Measurements from ENCODE around the gene SPECC1.
"Not testable (repeated sequence)": the region's sequence is repeated elsewhere in the genome, so short reads cannot be mapped to it uniquely, and the experiment has no call there.

Gene SPECC1

GRCh38 chr17:20282526-20283308, 273.6 kb downstream of the SPECC1 start:
- no peak for DNase-seq

DNA sequence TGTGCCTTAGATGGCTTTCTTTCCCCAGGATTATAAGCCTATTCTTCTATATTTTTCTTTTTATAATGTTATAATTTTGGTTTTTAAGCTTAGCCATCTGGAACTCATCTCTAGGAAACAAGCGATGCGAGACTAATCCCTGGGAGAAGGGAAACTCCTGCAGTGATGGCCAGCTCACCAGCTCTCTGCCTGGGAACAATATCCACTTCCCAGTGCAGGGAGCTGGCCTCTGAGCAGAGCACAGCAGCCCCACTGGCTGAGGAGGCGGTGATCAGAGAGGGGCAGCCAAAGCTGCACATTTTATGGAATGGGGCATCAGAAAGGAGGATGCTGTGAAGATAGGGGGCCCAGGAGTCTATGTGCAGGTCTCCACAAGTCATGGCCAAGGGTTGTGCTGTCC, 274.9 kb downstream of the SPECC1 start:
- no peak for DNase-seq

GRCh38 chr17:20284570-20285295, 275.6 kb downstream of the SPECC1 start:
- no peak for DNase-seq

DNA sequence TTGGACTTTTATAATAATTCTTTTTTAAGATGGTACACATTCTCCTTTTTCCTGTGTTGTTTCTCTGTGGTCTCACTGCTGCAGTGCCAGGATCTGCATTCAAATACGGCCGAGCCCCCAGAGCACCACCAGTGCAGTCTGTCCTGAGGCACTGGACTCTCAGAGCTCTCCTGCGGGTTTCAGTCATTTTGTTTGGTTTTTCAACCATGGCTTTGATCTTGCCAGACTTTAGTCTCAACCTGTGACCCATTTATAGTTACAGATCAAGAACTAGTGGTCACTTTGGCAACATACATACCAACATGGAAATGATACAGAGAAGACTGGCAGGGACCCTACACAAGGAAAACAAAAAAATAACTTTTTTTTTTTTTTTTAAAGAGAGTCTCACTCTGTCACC, 280.8 kb downstream of the SPECC1 start:
- DNase-seq: no peak

DNA sequence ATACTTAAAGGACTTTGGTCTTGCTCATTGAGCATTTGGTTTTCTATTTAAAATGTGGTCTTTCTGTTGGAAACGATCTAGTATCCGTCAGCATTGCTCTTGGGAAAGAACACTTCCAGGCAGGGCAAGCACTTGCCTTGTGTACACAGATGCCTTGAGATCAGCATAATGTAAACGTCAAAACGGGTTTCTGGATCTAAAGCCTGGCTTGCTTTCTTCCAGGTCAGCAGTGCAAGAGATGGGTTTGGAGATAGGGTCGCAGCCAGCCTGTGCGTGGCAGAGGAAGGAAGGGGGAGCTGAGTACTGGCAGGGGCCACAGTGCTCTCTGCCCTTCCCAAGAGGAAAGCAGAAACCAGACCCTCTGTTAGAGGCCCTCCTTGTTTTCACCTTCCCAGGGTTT, 282.7 kb downstream of the SPECC1 start:
- DNase-seq: no peak

- no peak for DNase-seq
Measured at GRCh38 chr17:20293501-20293900, 284.3 kb downstream of the SPECC1 start.

GRCh38 chr17:20294120-20294519, 285.0 kb downstream of the SPECC1 start:
- DNase-seq: no peak

DNA sequence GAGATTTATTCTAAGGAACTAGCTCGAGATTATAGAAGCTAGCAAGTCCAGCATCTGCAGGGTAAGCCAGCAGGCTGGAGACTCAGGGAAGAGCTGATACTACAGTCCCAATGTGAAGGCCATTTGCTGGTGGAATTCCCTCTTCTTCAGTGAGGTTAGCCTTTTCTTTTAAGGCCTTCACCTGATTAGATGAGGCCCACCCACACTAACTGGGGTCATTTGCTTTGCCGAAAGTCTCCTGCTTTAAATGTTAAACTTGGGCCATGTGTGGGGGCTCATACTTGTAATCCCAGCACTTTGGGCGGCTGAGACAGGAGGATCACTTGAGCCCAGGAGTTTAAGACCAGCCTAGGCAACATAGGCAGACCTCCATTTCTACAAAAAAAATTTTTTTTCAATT, 289.9 kb downstream of the SPECC1 start:
- DNase-seq: no peak

DNA sequence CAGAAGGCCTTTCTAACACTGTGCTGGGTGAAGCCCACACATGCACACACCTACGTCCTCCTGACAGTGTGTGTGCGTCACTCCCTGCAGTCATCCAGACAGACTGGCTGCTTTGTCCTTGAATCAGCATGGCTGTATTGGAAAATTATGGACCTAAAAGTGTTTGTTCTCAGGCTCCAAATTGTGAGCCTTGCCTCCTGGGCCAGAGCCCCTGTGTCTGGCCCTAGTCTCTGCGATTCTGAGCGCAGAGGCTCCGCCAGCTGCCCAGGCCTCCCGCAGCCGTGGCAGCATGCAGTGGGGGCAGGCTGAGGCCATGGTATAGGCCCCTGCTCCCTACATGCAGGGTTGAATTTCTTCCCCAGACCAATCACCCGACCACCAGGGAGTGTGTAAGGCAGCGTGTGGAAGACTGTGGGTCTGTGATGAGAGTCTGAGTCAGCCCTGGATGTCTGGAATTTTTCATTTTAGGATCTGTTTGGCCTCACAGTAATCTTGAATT, 291.3 kb downstream of the SPECC1 start:
- DNase-seq: no peak

- DNase-seq: no peak
Measured at GRCh38 chr17:20302246-20302917, 293.2 kb downstream of the SPECC1 start.

GRCh38 chr17:20304961-20305360, 295.8 kb downstream of the SPECC1 start:
- no peak for DNase-seq

DNA sequence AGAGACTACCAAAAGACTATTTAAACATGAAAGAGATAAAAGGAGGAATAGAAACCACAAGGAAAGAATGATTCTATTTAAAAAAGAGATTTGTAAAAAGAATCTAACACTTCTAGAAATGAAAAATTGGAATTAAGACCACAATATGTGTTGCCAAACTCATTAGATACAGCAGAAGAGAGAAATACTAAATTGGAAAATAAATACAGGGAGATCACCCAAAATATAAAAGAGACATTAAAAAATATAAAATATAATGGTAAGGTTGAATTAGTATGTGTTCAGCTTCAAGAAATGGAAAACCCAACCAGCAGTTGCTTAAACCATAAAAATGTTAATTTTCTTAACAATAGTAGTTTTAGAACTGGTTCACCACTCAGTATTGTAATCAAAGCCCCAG, 297.8 kb downstream of the SPECC1 start:
- DNase-seq: no peak

- DNase-seq: no peak
Measured at GRCh38 chr17:20307326-20307910, 298.3 kb downstream of the SPECC1 start.

- DNase-seq: no peak
Measured at GRCh38 chr17:20310481-20310880, 301.3 kb downstream of the SPECC1 start.

DNA sequence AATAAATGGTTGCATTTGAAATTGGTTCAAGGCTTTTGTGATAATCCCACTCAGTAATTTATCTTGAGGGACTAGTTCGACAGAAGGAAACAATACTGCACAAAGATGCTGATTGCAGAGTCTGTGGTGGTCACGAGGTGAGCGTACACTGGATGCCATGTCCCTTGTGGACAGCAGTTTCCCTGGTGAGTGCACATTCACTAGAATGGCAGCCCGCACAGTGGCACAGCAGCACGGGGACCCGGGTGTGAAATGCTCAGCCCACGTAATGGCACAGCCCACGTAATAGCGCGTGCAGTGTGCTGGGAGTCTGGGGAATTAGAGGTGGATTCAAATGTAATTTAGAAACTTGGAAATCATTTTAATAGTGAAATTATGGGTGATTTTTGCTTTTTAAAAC, 304.1 kb downstream of the SPECC1 start:
- DNase-seq: no peak

DNA sequence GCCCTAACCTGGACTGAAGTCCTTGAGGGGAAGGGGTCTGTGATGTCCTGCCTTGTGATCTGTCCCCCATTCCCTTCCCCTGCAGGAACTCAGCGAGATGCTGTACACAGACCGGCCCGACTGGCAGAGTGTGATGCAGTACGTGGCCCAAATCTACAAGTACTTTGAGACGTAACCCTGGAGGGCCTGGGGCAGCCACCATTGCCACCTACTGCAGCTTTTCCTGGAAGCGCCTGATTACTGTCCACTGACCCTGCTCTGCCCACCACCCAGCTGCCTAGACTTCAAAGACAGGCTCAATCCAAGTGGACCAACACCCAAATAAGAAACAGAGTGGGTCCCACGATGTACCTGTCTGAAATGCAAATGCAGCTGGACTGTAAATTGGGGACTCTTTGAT, 304.7 kb downstream of the SPECC1 start:
- DNase-seq: no peak

DNA sequence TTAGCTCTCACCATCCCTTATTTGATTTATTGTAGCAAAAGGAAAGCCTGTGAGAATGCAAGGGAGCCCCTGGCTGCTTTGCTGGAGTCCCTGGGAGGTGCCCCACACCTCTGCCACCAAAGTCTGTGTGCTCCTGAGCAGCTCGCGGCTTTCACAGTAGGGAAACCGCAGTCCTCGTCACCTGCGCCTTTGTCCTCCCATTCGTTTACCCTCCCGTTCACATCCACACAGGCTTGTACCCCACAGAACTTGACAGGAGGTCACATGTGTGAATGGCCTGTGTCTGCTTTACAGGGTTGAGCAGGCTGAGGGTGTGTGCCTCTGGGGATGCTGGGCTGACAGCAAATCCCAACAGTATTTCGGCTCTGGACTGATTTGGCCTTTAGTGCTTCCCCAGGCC, 305.7 kb downstream of the SPECC1 start:
- DNase-seq: no peak

GRCh38 chr17:20315311-20315710, 306.2 kb downstream of the SPECC1 start:
- no peak for DNase-seq

DNA sequence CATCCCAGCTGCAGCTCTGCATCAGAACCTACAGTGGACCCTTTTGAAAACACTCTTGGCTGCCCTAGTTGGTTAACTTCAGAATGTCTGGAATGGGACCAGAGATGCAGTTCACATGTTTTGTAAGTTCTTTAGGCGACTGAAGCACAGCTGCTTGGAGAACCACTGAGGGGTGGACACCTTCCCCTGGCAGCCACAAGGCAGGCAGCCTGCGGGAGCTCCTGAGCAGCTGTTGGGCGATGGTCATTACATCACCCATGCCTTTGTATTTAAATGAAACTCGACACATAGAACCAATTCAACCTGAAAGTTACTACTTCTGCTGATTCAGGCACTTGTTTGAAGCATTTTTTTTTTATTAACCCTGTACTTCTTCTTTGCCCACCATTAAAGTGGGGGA, 306.7 kb downstream of the SPECC1 start:
- DNase-seq: no peak

DNA sequence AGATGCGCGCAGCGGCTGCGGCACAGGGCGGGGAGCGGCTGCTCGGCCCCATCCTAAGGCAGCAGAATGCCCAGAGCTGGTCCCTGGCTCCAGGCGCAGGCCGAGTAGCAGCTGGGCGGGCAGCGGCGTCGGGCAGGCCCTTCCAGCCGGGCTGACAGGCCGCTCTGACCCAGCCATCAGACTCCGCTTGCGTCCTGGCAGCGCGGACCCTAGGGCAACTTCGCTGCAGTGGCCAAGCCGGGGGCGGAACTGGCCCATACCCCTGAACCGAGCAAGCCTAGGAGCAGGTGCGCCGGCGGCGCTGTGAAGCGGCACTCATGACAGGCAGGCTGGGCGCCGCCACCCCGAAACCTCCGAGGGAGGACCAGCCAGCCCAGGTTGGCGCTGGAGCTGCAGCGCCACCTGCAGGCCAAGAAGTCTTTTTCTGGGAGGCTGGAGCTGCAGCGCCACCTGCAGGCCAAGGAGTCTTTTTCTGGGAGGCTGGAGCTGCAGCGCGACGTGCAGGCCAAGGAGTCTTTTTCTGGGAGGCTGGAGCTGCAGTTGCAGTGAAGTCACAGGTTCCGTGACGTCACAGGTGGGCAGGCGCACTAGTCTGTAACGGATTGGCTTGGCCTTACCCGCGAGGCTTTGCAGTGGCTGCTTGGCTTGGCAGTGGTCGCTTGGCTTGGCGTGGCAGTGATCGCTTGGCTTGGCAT, 311.5 kb downstream of the SPECC1 start:
- DNase-seq: peak; percentile 43

DNA sequence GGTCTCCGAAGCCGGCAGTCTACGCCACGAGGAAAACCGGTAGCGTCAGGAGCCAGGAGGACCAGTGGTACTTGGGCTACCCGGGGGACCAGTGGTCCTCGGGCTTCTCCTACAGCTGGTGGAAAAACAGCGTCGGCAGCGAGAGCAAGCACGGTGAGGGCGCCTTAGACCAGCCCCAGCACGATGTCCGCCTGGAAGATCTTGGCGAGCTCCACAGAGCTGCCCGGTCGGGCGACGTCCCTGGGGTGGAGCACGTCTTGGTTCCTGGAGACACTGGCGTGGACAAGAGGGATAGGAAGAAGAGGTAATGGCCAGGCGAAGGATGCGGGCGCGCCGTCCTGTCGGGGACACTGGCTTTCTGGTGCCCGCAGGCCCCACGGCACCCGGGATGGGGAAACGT, 312.2 kb downstream of the SPECC1 start:
- DNase-seq: not testable (repeated sequence)

DNA sequence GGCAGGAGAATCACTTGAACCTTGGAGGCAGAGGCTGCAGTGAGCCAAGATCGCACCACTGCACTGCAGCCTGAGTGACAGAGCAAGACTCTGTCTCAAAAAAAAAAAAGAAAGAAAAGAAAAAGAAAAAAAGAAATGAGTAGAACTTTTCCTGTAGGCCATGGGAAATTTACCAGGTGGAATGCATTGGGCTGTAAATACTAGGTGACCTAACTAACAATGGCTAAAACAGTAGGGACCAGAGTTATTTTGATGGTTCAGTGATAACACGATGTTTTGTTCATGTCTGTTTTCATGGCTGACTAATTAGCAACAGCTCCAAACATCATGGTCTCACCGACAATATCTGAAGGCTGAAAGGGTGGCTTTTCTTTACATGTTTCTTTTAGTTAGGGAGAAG, 318.6 kb downstream of the SPECC1 start:
- not testable (repeated sequence) for DNase-seq

GRCh38 chr17:20351405-20351804, 342.2 kb downstream of the SPECC1 start:
- DNase-seq: not testable (repeated sequence)

Data from activated gamma-delta T cell (primary cell).